Endothelial cell (in vitro differentiated cells): Measurements from ENCODE around the gene WNT5B. TPM values are rescaled to one million over a fixed set of nuclear protein-coding genes. Genes with fewer than 3 reads are reported as not detected.

ENCODE experiments used
- DNase-seq: peaks from one replicate; pipeline ENCODE4 v3.0.0; 2021; ENCODE audit warnings: low spot score
- H3K27ac Mint-ChIP-seq: one replicate; pipeline ENCODE4 v1.8.0; 2021; ENCODE audit warnings: mixed read lengths, inconsistent platforms; ENCODE audit not compliant: unreplicated experiment
- H3K27me3 Mint-ChIP-seq: one replicate; pipeline ENCODE4 v1.8.0; 2021; ENCODE audit warnings: mild to moderate bottlenecking, moderate library complexity, mixed read lengths, inconsistent platforms; ENCODE audit not compliant: unreplicated experiment
- H3K36me3 Mint-ChIP-seq: one replicate; pipeline ENCODE4 v1.8.0; 2021; ENCODE audit warnings: mild to moderate bottlenecking, low read depth, mixed read lengths, inconsistent platforms; ENCODE audit not compliant: unreplicated experiment
- H3K4me1 Mint-ChIP-seq: one replicate; pipeline ENCODE4 v1.8.0; 2021; ENCODE audit warnings: mild to moderate bottlenecking, mixed read lengths, inconsistent platforms; ENCODE audit not compliant: unreplicated experiment
- H3K4me3 Mint-ChIP-seq: one replicate; pipeline ENCODE4 v1.8.0; 2021; ENCODE audit warnings: mild to moderate bottlenecking, mixed read lengths, inconsistent platforms; ENCODE audit not compliant: unreplicated experiment
- H3K9me3 Mint-ChIP-seq: one replicate; pipeline ENCODE4 v1.8.0; 2021; ENCODE audit warnings: mixed read lengths, inconsistent platforms; ENCODE audit not compliant: unreplicated experiment
- CTCF ChIP-seq: fragments of 200-600 bp; sonication (generic); IDR thresholded peaks from one replicate; pipeline ENCODE4 v1.5.0; 2021; ENCODE audit warnings: antibody characterized with exemption; ENCODE audit not compliant: unreplicated experiment
- total RNA-seq: library from RNA; stranded (reverse); fragmentation: NEBNext Ultra II Directional; extraction: Animal tissue kit (Norgen Biotek cat#: 25700); gene quantifications from one replicate; pipeline ENCODE4 v1.2.1, GENCODE V29; 2021; ENCODE audit not compliant: unreplicated experiment

WNT5B gene
- total RNA-seq, 1 donor from 2014 or later: 7.5 TPM

- DNase-seq: peak; percentile 78
- Mint-ChIP-seq H3K9me3 (no peaks in the 10 kb centered on the region), H3K27me3 (peaks cover under 1% of the 10 kb centered on the region), H3K27ac (no peak overlapping the region), H3K36me3 (no peaks in the 10 kb centered on the region), H3K4me3 (peak overlapping the region; percentile 83), H3K4me1 (peaks cover 17% of the 10 kb centered on the region)
- TF ChIP-seq CTCF: no peak
Observed at GRCh38 chr12:1661553-1662335, 32.7 kb downstream of the WNT5B start.

- peak overlapping the region; percentile 34 for H3K27ac Mint-ChIP-seq
- no peaks in the 10 kb centered on the region for H3K9me3 Mint-ChIP-seq
- peaks cover 2% of the 10 kb centered on the region for H3K27me3 Mint-ChIP-seq
- peak; percentile 35 for TF ChIP-seq CTCF
- peak; percentile 58 for DNase-seq
- no peaks in the 10 kb centered on the region for H3K36me3 Mint-ChIP-seq
- peak overlapping the region; percentile 72 for H3K4me3 Mint-ChIP-seq
- H3K4me1 Mint-ChIP-seq: peaks cover 19% of the 10 kb centered on the region
Observed at GRCh38 chr12:1662761-1663439, 33.9 kb downstream of the WNT5B start.

- no peaks in the 10 kb centered on the region for H3K36me3 Mint-ChIP-seq
- H3K4me3 Mint-ChIP-seq: no peak overlapping the region
- DNase-seq: no peak
- H3K27me3 Mint-ChIP-seq: peaks cover 2% of the 10 kb centered on the region
- H3K27ac Mint-ChIP-seq: no peak overlapping the region
- H3K4me1 Mint-ChIP-seq: peaks cover 19% of the 10 kb centered on the region
- no peaks in the 10 kb centered on the region for H3K9me3 Mint-ChIP-seq
- TF ChIP-seq CTCF: no peak
Observed at GRCh38 chr12:1663440-1664132, 34.6 kb downstream of the WNT5B start.

- DNase-seq: no peak
- no peaks in the 10 kb centered on the region for H3K36me3 Mint-ChIP-seq
- no peak for TF ChIP-seq CTCF
- peaks cover 14% of the 10 kb centered on the region for H3K4me1 Mint-ChIP-seq
- no peak overlapping the region for H3K27ac Mint-ChIP-seq
- no peaks in the 10 kb centered on the region for H3K9me3 Mint-ChIP-seq
- H3K27me3 Mint-ChIP-seq: peaks cover 2% of the 10 kb centered on the region
- H3K4me3 Mint-ChIP-seq: no peak overlapping the region
Observed at GRCh38 chr12:1665366-1665765, 36.3 kb downstream of the WNT5B start.
